GM12878 (cell line): ENCODE data around the gene MSL2. TPM values are rescaled to one million over a fixed set of nuclear protein-coding genes. Genes with fewer than 3 reads are reported as not detected.

Experiments used
- ATAC-seq: fragments of 200-7000 bp; cut with Tn5 transposase; 3 replicates; pipeline ENCODE4 v1.9.1; 2020; ENCODE audit warnings: mild to moderate bottlenecking, moderate library complexity
- BruUV-seq: library from RNA; stranded (reverse); fragments of 400-500 nt; replicated peaks from 2 replicates; lab custom pipeline; 2021; lab: Mats Ljungman, UMichigan
- CTCF ChIA-PET: fragments of 300-600 bp; sonication (Branson Sonifier 250); formaldehyde crosslinking; extraction: SDS; loops from one replicate; lab custom pipeline; 2021; ENCODE audit warnings: inconsistent platforms; lab: Yijun Ruan, JAX
- POLR2A ChIA-PET: fragments of 350-600 bp; formaldehyde crosslinking; extraction: SDS; loops from one replicate; lab custom pipeline; 2021; ENCODE audit warnings: inconsistent platforms; lab: Charles Lee
- RAD21 ChIA-PET: fragments of 300-600 bp; sonication (Branson Sonifier 250); formaldehyde crosslinking; loops from one replicate; lab custom pipeline; 2023; ENCODE audit warnings: antibody characterized with exemption; ENCODE audit not compliant: unreplicated experiment; lab: Charles Lee
- SMC1A ChIA-PET: fragments of 300-600 bp; sonication (Branson Sonifier 250); formaldehyde crosslinking; loops from one replicate; lab custom pipeline; 2023; ENCODE audit not compliant: unreplicated experiment, uncharacterized antibody; lab: Charles Lee
- DNase-seq: peaks from one replicate; pipeline ENCODE4 v3.0.0-alpha.2; 2011; ENCODE audit warnings: low read depth, low spot score
- FAIRE-seq: peaks from 3 replicates; lab custom pipeline; 2011; peaks lifted over from hg19 to GRCh38; lab: Jason Lieb, UNC
- H2AFZ ChIP-seq: 2 replicates; pipeline ENCODE4 v1.6.0; 2011; ENCODE audit warnings: low read depth, low read length, control low read depth; ENCODE audit not compliant: control insufficient read depth
- H3K27ac ChIP-seq: 2 replicates; pipeline ENCODE4 v1.5.1; 2011; ENCODE audit warnings: control low read depth; ENCODE audit not compliant: control insufficient read depth, insufficient read depth
- H3K27me3 ChIP-seq, 2 experiments: replicated peaks in 1 of 2; 2 replicates each; pipeline versions ENCODE4 v1.6.0 to v1.6.1; 2011; ENCODE audit warnings: low read length in 1 of 2; ENCODE audit not compliant: control insufficient read depth in 2 of 2, insufficient read depth in 2 of 2
- H3K36me3 ChIP-seq, 2 experiments: 2 replicates each; pipeline ENCODE4 v1.5.1; 2011; ENCODE audit warnings: low read length in 1 of 2; ENCODE audit not compliant: control insufficient read depth in 2 of 2, insufficient read depth in 2 of 2
- H3K4me1 ChIP-seq: 2 replicates; pipeline ENCODE4 v1.6.1; 2011; ENCODE audit warnings: mild to moderate bottlenecking, low read length, moderate library complexity, mixed read lengths; ENCODE audit not compliant: control insufficient read depth, insufficient read depth
- H3K4me2 ChIP-seq: 2 replicates; pipeline ENCODE4 v1.6.0; 2011; ENCODE audit warnings: control low read depth; ENCODE audit not compliant: control insufficient read depth, insufficient read depth
- H3K4me3 ChIP-seq: fragments of 200-600 bp; sonication (generic); 2 replicates; pipeline ENCODE4 v1.5.1; 2016
- H3K79me2 ChIP-seq: 2 replicates; pipeline ENCODE4 v1.6.0; 2011; ENCODE audit warnings: low read length; ENCODE audit not compliant: control insufficient read depth, insufficient read depth
- H3K9ac ChIP-seq: 2 replicates; pipeline ENCODE4 v1.8.0; 2011; ENCODE audit warnings: low read length, control low read depth, mixed read lengths; ENCODE audit not compliant: control insufficient read depth, insufficient read depth
- H3K9me3 ChIP-seq: replicated peaks from 3 replicates; pipeline ENCODE4 v1.5.1; 2011; ENCODE audit warnings: mild to moderate bottlenecking, low read length; ENCODE audit not compliant: control insufficient read depth, insufficient read depth
- H4K20me1 ChIP-seq: 2 replicates; pipeline ENCODE4 v1.6.0; 2011; ENCODE audit not compliant: control insufficient read depth, insufficient read depth
- BHLHE40 ChIP-seq, 2 experiments: fragments of 450-650 bp in 1 of 2; IDR thresholded peaks; 2 replicates each; pipeline ENCODE4 v1.6.1; 2011 to 2017; ENCODE audit warnings: low read depth in 2 of 2, borderline replicate concordance in 1 of 2, improper control_type of control experiment in 1 of 2, low read length in 1 of 2, mild to moderate bottlenecking in 1 of 2
- BMI1 ChIP-seq: fragments of 450-650 bp; IDR thresholded peaks from 2 replicates; pipeline ENCODE4 v1.6.1; 2016; ENCODE audit warnings: mild to moderate bottlenecking, moderate library complexity, borderline replicate concordance
- ETV6 ChIP-seq, 2 experiments: fragments of 450-650 bp in 1 of 2; IDR thresholded peaks in 1 of 2; conservative IDR thresholded peaks in 1 of 2; 2 replicates each; pipeline ENCODE4 v1.6.1; 2014; ENCODE audit warnings: antibody characterized with exemption in 1 of 2, borderline replicate concordance in 1 of 2, low read depth in 1 of 2, mild to moderate bottlenecking in 1 of 2, moderate library complexity in 1 of 2
- EZH2 ChIP-seq: IDR thresholded peaks from 2 replicates; pipeline ENCODE4 v1.6.1; 2012; ENCODE audit warnings: low read depth, mild to moderate bottlenecking, control low read depth, inconsistent platforms, low read length, borderline replicate concordance; ENCODE audit not compliant: control insufficient read depth
- HDAC2 ChIP-seq: fragments of 200-600 bp; sonication (generic); IDR thresholded peaks from 2 replicates; pipeline ENCODE4 v1.6.1; 2017
- IRF4 ChIP-seq: IDR thresholded peaks from 2 replicates; pipeline ENCODE4 v1.6.1; 2011; ENCODE audit warnings: low read depth, low read length
- KAT2A ChIP-seq: conservative IDR thresholded peaks from 2 replicates; pipeline ENCODE4 v1.6.1; 2011; ENCODE audit warnings: low read depth, low read length; ENCODE audit not compliant: control insufficient read depth
- MTA2 ChIP-seq: fragments of 450-650 bp; IDR thresholded peaks from 2 replicates; pipeline ENCODE4 v1.6.1; 2016; ENCODE audit warnings: low read depth, mild to moderate bottlenecking, moderate library complexity
- NFXL1 ChIP-seq: fragments of 450-650 bp; IDR thresholded peaks from 2 replicates; pipeline ENCODE4 v1.6.1; 2017; ENCODE audit warnings: antibody characterized with exemption, mild to moderate bottlenecking, borderline replicate concordance
- NFYB ChIP-seq: IDR thresholded peaks from 2 replicates; pipeline ENCODE4 v1.6.1; 2011; ENCODE audit warnings: low read depth, mild to moderate bottlenecking, low read length, improper control_type of control experiment, moderate library complexity; ENCODE audit not compliant: insufficient read depth
- RAD51 ChIP-seq: fragments of 450-650 bp; IDR thresholded peaks from 2 replicates; pipeline ENCODE4 v1.6.1; 2016; ENCODE audit warnings: moderate library complexity, mild to moderate bottlenecking, inconsistent platforms
- RUNX3 ChIP-seq: IDR thresholded peaks from 2 replicates; pipeline ENCODE4 v1.6.1; 2012; ENCODE audit warnings: low read length, inconsistent platforms
- SREBF1 ChIP-seq: IDR thresholded peaks from 2 replicates; pipeline ENCODE4 v1.6.1; 2012; ENCODE audit warnings: mild to moderate bottlenecking, low read length
- ZNF622 ChIP-seq: fragments of 450-650 bp; IDR thresholded peaks from 2 replicates; pipeline ENCODE4 v1.6.1; 2017; ENCODE audit warnings: mild to moderate bottlenecking, inconsistent platforms
- WGBS: methylation state at CpG from one replicate; pipeline ENCODE4 v1.1.6; 2016; ENCODE audit warnings: low lambda C conversion rate; ENCODE audit not compliant: insufficient replicate concordance, insufficient coverage; ENCODE audit errors: missing lambda C conversion rate; 5-methylcytosine and 5-hydroxymethylcytosine counted together
- in situ Hi-C: fragments of 300-500 bp; cut with MboI; formaldehyde crosslinking; loops from 9 replicates; pipeline ENCODE4 v1.14.3; 2018; ENCODE audit warnings: mixed read lengths
- intact Hi-C: fragments of 100-400 bp; cut with micrococcal nuclease; formaldehyde crosslinking; loops from one replicate; pipeline ENCODE4 v1.14.2; 2022; ENCODE audit not compliant: unreplicated experiment
- polyA plus RNA-seq, 11 experiments: library from polyadenylated mRNA; depleted of rRNA in 4 of 11; unstranded in 6 of 11; stranded (reverse) in 5 of 11; fragments of >200 nt; fragmentation: Nextera tagmentation in 4 of 11; fragmentation: Illumina TruSeq in 1 of 11; extraction: Ambion mirVana in 4 of 11; extraction: Trizol in 1 of 11; gene quantifications; 1 replicate in 1 of 11; 2 replicates in 10 of 11; pipeline versions ENCODE4 v1.2.1 to v1.2.3, GENCODE V29; 2011 to 2016; ENCODE audit warnings: inconsistent platforms in 2 of 11, missing spikeins in 2 of 11, low read depth in 1 of 11
- total RNA-seq, 4 experiments: library from RNA; depleted of rRNA in 3 of 4; stranded (reverse); fragments of >200 nt in 3 of 4; fragmentation: Illumina TruSeq in 1 of 4; extraction: Trizol in 1 of 4; gene quantifications; 2 replicates each; pipeline versions ENCODE4 v1.2.1 to v1.2.3, GENCODE V29; 2013 to 2021
- TF ChIP-seq, protein P1 (sequence below): fragments of 450-650 bp; IDR thresholded peaks from 2 replicates; pipeline ENCODE4 v1.6.1; 2014; ENCODE audit warnings: mild to moderate bottlenecking
- TF ChIP-seq, protein P2 (sequence below): fragments of 450-650 bp; formaldehyde crosslinking; IDR thresholded peaks from 2 replicates; pipeline ENCODE4 v1.4.0; 2022; ENCODE audit warnings: mild to moderate bottlenecking, moderate library complexity
- TF ChIP-seq, protein P3 (sequence below): fragments of 450-650 bp; IDR thresholded peaks from 2 replicates; pipeline ENCODE4 v1.6.1; 2016; ENCODE audit warnings: mild to moderate bottlenecking
- TF ChIP-seq, protein P4 (sequence below), 3 experiments: IDR thresholded peaks in 2 of 3; conservative IDR thresholded peaks in 1 of 3; 2 replicates each; pipeline ENCODE4 v1.5.1; 2011; ENCODE audit warnings: low read depth in 3 of 3, low read length in 3 of 3, mild to moderate bottlenecking in 3 of 3, control low read depth in 2 of 3, moderate library complexity in 2 of 3, inconsistent platforms in 1 of 3, mixed read lengths in 1 of 3; ENCODE audit not compliant: control insufficient read depth in 2 of 3, insufficient read depth in 1 of 3; ENCODE audit errors: extremely low read depth in 1 of 3

MSL2 gene
- total and polyA plus RNA-seq, 10 of the 15 experiments (the other 5 are each of a cell fraction or from before 2014, with no cell fraction given) = 3.5 to 31.7 (median 10.5) TPM

DNA sequence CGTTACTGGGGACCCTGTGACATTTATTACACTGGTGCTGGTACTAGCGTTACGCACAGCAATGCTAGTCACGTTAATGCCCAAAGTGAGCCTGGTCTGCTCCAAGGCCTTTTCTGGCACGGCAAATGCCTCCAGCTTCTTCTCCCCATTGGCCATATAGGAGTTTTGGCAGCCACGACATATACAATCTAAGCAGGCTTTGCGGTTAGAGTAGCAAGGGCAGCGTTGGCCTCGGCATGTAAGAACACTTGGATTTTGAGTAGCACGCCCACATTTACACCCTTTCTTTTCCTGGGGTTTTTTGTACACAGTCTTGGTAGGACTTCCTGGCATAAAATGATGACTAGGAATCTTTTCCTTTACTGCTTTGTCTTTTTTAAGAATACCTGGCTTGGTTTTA, 44.9 kb downstream of the MSL2 start:
- no peak for ATAC-seq
- no peaks in the 10 kb centered on the region for H3K27me3 ChIP-seq
- no peaks in the 10 kb centered on the region for H3K9me3 ChIP-seq
- RAD21 ChIA-PET = no interaction called here
- H2AFZ ChIP-seq = no peak overlapping the region
- no peak for FAIRE-seq
- peaks cover 3% of the 10 kb centered on the region; the same call in 1 of the 2 replicates for H4K20me1 ChIP-seq
- no peak overlapping the region for H3K9ac ChIP-seq
- intact Hi-C loops = no loop called here
- CTCF ChIA-PET = no interaction called here
- no peaks in the 10 kb centered on the region for H3K4me1 ChIP-seq
- SMC1A ChIA-PET = interaction anchor here (1.4 to 1.6 kb wide), 2 partner anchors 38 to 46 kb away, joined by 3 to 8 read pairs; partner anchors contain the start of gene MSL2
- POLR2A ChIA-PET = no interaction called here
- no peak overlapping the region for H3K4me2 ChIP-seq
- 97% methylated on average over 10 of the region's 10 CpGs for WGBS
- peaks cover 58% of the 10 kb centered on the region for H3K79me2 ChIP-seq
- H3K4me3 ChIP-seq = no peak overlapping the region
- no TSS peak for BruUV-seq
- no peak for DNase-seq
- H3K36me3 ChIP-seq = peaks cover 0 to 26% of the 10 kb centered on the region in 2 experiments; a peak in 3 of 4 replicates
- in situ Hi-C loops = no loop called here
- no peak overlapping the region for H3K27ac ChIP-seq
- TF ChIP-seq, protein P1, sequence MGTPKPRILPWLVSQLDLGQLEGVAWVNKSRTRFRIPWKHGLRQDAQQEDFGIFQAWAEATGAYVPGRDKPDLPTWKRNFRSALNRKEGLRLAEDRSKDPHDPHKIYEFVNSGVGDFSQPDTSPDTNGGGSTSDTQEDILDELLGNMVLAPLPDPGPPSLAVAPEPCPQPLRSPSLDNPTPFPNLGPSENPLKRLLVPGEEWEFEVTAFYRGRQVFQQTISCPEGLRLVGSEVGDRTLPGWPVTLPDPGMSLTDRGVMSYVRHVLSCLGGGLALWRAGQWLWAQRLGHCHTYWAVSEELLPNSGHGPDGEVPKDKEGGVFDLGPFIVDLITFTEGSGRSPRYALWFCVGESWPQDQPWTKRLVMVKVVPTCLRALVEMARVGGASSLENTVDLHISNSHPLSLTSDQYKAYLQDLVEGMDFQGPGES = no peak
- TF ChIP-seq BMI1 = no peak
- no peak for TF ChIP-seq MTA2
- TF ChIP-seq NFYB = no peak
- TF ChIP-seq, protein P2, sequence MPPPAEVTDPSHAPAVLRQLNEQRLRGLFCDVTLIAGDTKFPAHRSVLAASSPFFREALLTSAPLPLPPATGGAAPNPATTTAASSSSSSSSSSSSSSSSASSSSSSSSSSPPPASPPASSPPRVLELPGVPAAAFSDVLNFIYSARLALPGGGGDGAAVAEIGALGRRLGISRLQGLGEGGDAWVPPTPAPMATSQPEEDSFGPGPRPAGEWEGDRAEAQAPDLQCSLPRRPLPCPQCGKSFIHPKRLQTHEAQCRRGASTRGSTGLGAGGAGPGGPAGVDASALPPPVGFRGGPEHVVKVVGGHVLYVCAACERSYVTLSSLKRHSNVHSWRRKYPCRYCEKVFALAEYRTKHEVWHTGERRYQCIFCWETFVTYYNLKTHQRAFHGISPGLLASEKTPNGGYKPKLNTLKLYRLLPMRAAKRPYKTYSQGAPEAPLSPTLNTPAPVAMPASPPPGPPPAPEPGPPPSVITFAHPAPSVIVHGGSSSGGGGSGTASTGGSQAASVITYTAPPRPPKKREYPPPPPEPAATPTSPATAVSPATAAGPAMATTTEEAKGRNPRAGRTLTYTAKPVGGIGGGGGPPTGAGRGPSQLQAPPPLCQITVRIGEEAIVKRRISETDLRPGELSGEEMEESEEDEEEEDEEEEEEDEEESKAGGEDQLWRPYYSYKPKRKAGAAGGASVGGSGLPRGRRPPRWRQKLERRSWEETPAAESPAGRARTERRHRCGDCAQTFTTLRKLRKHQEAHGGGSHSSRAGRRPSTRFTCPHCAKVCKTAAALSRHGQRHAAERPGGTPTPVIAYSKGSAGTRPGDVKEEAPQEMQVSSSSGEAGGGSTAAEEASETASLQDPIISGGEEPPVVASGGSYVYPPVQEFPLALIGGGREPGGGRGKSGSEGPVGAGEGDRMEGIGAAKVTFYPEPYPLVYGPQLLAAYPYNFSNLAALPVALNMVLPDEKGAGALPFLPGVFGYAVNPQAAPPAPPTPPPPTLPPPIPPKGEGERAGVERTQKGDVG (CRISPR knock-in tag) = no peak
- TF ChIP-seq HDAC2 = no peak
- TF ChIP-seq, protein P3, sequence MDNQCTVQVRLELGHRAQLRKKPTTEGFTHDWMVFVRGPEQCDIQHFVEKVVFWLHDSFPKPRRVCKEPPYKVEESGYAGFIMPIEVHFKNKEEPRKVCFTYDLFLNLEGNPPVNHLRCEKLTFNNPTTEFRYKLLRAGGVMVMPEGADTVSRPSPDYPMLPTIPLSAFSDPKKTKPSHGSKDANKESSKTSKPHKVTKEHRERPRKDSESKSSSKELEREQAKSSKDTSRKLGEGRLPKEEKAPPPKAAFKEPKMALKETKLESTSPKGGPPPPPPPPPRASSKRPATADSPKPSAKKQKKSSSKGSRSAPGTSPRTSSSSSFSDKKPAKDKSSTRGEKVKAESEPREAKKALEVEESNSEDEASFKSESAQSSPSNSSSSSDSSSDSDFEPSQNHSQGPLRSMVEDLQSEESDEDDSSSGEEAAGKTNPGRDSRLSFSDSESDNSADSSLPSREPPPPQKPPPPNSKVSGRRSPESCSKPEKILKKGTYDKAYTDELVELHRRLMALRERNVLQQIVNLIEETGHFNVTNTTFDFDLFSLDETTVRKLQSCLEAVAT = no peak
- no peak for TF ChIP-seq NFXL1
- TF ChIP-seq KAT2A = no peak
- TF ChIP-seq RAD51 = no peak
- no peak for TF ChIP-seq ETV6 (conservative IDR thresholded peaks at IDR 0.05 in 1 of 2, IDR thresholded peaks at IDR 0.05 in 1 of 2; ENCODE audit: borderline replicate concordance in 1 of 2, low read depth in 1 of 2)
- TF ChIP-seq IRF4 = no peak
- TF ChIP-seq, protein P4, sequence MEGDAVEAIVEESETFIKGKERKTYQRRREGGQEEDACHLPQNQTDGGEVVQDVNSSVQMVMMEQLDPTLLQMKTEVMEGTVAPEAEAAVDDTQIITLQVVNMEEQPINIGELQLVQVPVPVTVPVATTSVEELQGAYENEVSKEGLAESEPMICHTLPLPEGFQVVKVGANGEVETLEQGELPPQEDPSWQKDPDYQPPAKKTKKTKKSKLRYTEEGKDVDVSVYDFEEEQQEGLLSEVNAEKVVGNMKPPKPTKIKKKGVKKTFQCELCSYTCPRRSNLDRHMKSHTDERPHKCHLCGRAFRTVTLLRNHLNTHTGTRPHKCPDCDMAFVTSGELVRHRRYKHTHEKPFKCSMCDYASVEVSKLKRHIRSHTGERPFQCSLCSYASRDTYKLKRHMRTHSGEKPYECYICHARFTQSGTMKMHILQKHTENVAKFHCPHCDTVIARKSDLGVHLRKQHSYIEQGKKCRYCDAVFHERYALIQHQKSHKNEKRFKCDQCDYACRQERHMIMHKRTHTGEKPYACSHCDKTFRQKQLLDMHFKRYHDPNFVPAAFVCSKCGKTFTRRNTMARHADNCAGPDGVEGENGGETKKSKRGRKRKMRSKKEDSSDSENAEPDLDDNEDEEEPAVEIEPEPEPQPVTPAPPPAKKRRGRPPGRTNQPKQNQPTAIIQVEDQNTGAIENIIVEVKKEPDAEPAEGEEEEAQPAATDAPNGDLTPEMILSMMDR (IDR thresholded peaks at IDR 0.05 in 2 of 3, conservative IDR thresholded peaks at IDR 0.05 in 1 of 3; ENCODE audit: control insufficient read depth in 2 of 3, extremely low read depth in 1 of 3, insufficient read depth in 1 of 3, low read depth in 3 of 3, low read length in 3 of 3) = no peak
- no peak for TF ChIP-seq EZH2
- TF ChIP-seq SREBF1 = no peak
- TF ChIP-seq RUNX3 = no peak
- TF ChIP-seq BHLHE40 (IDR thresholded peaks at IDR 0.05; ENCODE audit: borderline replicate concordance in 1 of 2, low read depth in 2 of 2, low read length in 1 of 2) = no peak
- no peak for TF ChIP-seq ZNF622
